ENCODE data around the gene EXOSC10.
"Not testable (repeated sequence)": the region's sequence is repeated elsewhere in the genome, so short reads cannot be mapped to it uniquely, and the experiment has no call there.

EXOSC10 gene

GRCh38 chr1:11059155-11059967 is 40.3 kb downstream of the EXOSC10 start:
- Mint-ChIP-seq H3K27me3 (no peaks in the 10 kb centered on the region), H3K36me3 (peaks cover 1% of the 10 kb centered on the region), H3K4me1 (ENCODE audit: low read depth) (peaks cover 32% of the 10 kb centered on the region), H3K27ac (peak overlapping the region; percentile 91), H3K9me3 (ENCODE audit: low read depth) (no peaks in the 10 kb centered on the region), H3K4me3 (peak overlapping the region; percentile 94)

GRCh38 chr1:11058595-11059154 is 41.0 kb downstream of the EXOSC10 start:
- Mint-ChIP-seq H3K9me3 (ENCODE audit: low read depth) (no peaks in the 10 kb centered on the region), H3K36me3 (peaks cover 2% of the 10 kb centered on the region), H3K27me3 (no peaks in the 10 kb centered on the region), H3K27ac (peak overlapping the region; percentile 91), H3K4me3 (peak overlapping the region; percentile 94), H3K4me1 (ENCODE audit: low read depth) (peaks cover 32% of the 10 kb centered on the region)

GRCh38 chr1:11058026-11058425 is 41.6 kb downstream of the EXOSC10 start:
- Mint-ChIP-seq H3K4me3 (peak overlapping the region; percentile 94), H3K9me3 (ENCODE audit: low read depth) (no peaks in the 10 kb centered on the region), H3K4me1 (ENCODE audit: low read depth) (peaks cover 28% of the 10 kb centered on the region), H3K36me3 (peaks cover 2% of the 10 kb centered on the region), H3K27me3 (no peaks in the 10 kb centered on the region), H3K27ac (peak overlapping the region; percentile 54)

- H3K27ac Mint-ChIP-seq: peak overlapping the region; percentile 34
- peaks cover 2% of the 10 kb centered on the region for H3K36me3 Mint-ChIP-seq
- H3K27me3 Mint-ChIP-seq: no peaks in the 10 kb centered on the region
- peaks cover 23% of the 10 kb centered on the region for H3K4me1 Mint-ChIP-seq (ENCODE audit: low read depth)
- H3K9me3 Mint-ChIP-seq (ENCODE audit: low read depth): no peaks in the 10 kb centered on the region
- peak overlapping the region; percentile 94 for H3K4me3 Mint-ChIP-seq
These were observed 42.2 kb downstream of the EXOSC10 start for GRCh38 chr1:11057477-11057876.

GRCh38 chr1:11056504-11056903 is 43.2 kb downstream of the EXOSC10 start:
- Mint-ChIP-seq H3K27me3 (no peaks in the 10 kb centered on the region), H3K4me3 (no peak overlapping the region), H3K36me3 (peaks cover 2% of the 10 kb centered on the region), H3K9me3 (ENCODE audit: low read depth) (no peaks in the 10 kb centered on the region), H3K27ac (no peak overlapping the region), H3K4me1 (ENCODE audit: low read depth) (peaks cover 17% of the 10 kb centered on the region)

- H3K4me3 Mint-ChIP-seq: no peak overlapping the region
- H3K36me3 Mint-ChIP-seq: peaks cover 2% of the 10 kb centered on the region
- H3K9me3 Mint-ChIP-seq (ENCODE audit: low read depth): no peaks in the 10 kb centered on the region
- H3K27ac Mint-ChIP-seq: no peak overlapping the region
- no peaks in the 10 kb centered on the region for H3K27me3 Mint-ChIP-seq
- peaks cover 12% of the 10 kb centered on the region for H3K4me1 Mint-ChIP-seq (ENCODE audit: low read depth)
These were observed 44.0 kb downstream of the EXOSC10 start for GRCh38 chr1:11055676-11056075.

- H3K4me3 Mint-ChIP-seq: no peak overlapping the region
- H3K27me3 Mint-ChIP-seq: no peaks in the 10 kb centered on the region
- H3K4me1 Mint-ChIP-seq (ENCODE audit: low read depth): peaks cover 10% of the 10 kb centered on the region
- no peaks in the 10 kb centered on the region for H3K9me3 Mint-ChIP-seq (ENCODE audit: low read depth)
- H3K27ac Mint-ChIP-seq: no peak overlapping the region
- H3K36me3 Mint-ChIP-seq: peaks cover 2% of the 10 kb centered on the region
These were observed 45.0 kb downstream of the EXOSC10 start for GRCh38 chr1:11054666-11055065.

- H3K4me3 Mint-ChIP-seq: no peak overlapping the region
- peaks cover 10% of the 10 kb centered on the region for H3K4me1 Mint-ChIP-seq (ENCODE audit: low read depth)
- no peaks in the 10 kb centered on the region for H3K27me3 Mint-ChIP-seq
- no peaks in the 10 kb centered on the region for H3K9me3 Mint-ChIP-seq (ENCODE audit: low read depth)
- H3K27ac Mint-ChIP-seq: no peak overlapping the region
- H3K36me3 Mint-ChIP-seq: peaks cover 2% of the 10 kb centered on the region
These were observed 45.5 kb downstream of the EXOSC10 start for GRCh38 chr1:11054181-11054580.

GRCh38 chr1:11053758-11054137 is 45.9 kb downstream of the EXOSC10 start:
- Mint-ChIP-seq H3K36me3 (peaks cover 2% of the 10 kb centered on the region), H3K27ac (no peak overlapping the region), H3K4me3 (no peak overlapping the region), H3K27me3 (no peaks in the 10 kb centered on the region), H3K4me1 (ENCODE audit: low read depth) (peaks cover 10% of the 10 kb centered on the region), H3K9me3 (ENCODE audit: low read depth) (no peaks in the 10 kb centered on the region)

GRCh38 chr1:11052839-11053757 is 46.6 kb downstream of the EXOSC10 start:
- no peak overlapping the region for H3K27ac Mint-ChIP-seq
- H3K4me3 Mint-ChIP-seq: no peak overlapping the region

GRCh38 chr1:11051781-11052511 is 47.7 kb downstream of the EXOSC10 start:
- Mint-ChIP-seq H3K4me1 (ENCODE audit: low read depth) (peaks cover 4% of the 10 kb centered on the region), H3K9me3 (ENCODE audit: low read depth) (no peaks in the 10 kb centered on the region), H3K36me3 (peaks cover 2% of the 10 kb centered on the region), H3K27me3 (no peaks in the 10 kb centered on the region), H3K4me3 (no peak overlapping the region), H3K27ac (no peak overlapping the region)

More at GRCh38 chr1:11052839-11053757, 46.6 kb downstream of the EXOSC10 start:
- H3K36me3 Mint-ChIP-seq: peaks cover 2% of the 10 kb centered on the region
- no peaks in the 10 kb centered on the region for H3K9me3 Mint-ChIP-seq (ENCODE audit: low read depth)
- H3K4me1 Mint-ChIP-seq (ENCODE audit: low read depth): peaks cover 7% of the 10 kb centered on the region
- H3K27me3 Mint-ChIP-seq: no peaks in the 10 kb centered on the region

- not testable (repeated sequence) for H3K4me3 Mint-ChIP-seq; H3K36me3 Mint-ChIP-seq; H3K27me3 Mint-ChIP-seq; H3K4me1 Mint-ChIP-seq (ENCODE audit: low read depth); H3K9me3 Mint-ChIP-seq (ENCODE audit: low read depth); H3K27ac Mint-ChIP-seq
These were observed 48.5 kb downstream of the EXOSC10 start for GRCh38 chr1:11051121-11051520.

GRCh38 chr1:11046625-11047365 is 52.9 kb downstream of the EXOSC10 start, which contains the start of gene MASP2:
MASP2 (minus strand) TSS chr1:11047239; CDS start chr1:11047207, 32 bp downstream.
- Mint-ChIP-seq H3K9me3 (ENCODE audit: low read depth) (no peaks in the 10 kb centered on the region), H3K4me3 (no peak within 1 kb of the TSS), H3K27ac (no peak within 1 kb of the TSS), H3K4me1 (ENCODE audit: low read depth) (no peaks in the 10 kb centered on the region), H3K36me3 (no peaks in the 10 kb centered on the region), H3K27me3 (no peaks in the 10 kb centered on the region)

- Mint-ChIP-seq H3K4me1 (ENCODE audit: low read depth) (no peaks in the 10 kb centered on the region), H3K36me3 (no peaks in the 10 kb centered on the region)
These were observed 53.5 kb downstream of the EXOSC10 start for GRCh38 chr1:11046270-11046566.

More at GRCh38 chr1:11046270-11046566, 53.5 kb downstream of the EXOSC10 start:
- H3K27me3 Mint-ChIP-seq: no peaks in the 10 kb centered on the region
- H3K9me3 Mint-ChIP-seq (ENCODE audit: low read depth): no peaks in the 10 kb centered on the region
- no peak overlapping the region for H3K4me3 Mint-ChIP-seq
- H3K27ac Mint-ChIP-seq: no peak overlapping the region

Measured in activated naive CD8-positive, alpha-beta T cell (primary cell).